DMS53 treated with DMSO at 0.1 percent for 48 hours (cell line): ENCODE data around the gene TAB3.
"Not testable (repeated sequence)": the region's sequence is repeated elsewhere in the genome, so short reads cannot be mapped to it uniquely, and the experiment has no call there.

ENCODE experiments used
- DNase-seq: peaks from one replicate; lab custom pipeline; 2025; ENCODE audit not compliant: unreplicated experiment; lab: John Stamatoyannopoulos, UW

TAB3 gene

GRCh38 chrX:30822068-30822681 lies 66.9 kb downstream of the TAB3 start:
- no peak for DNase-seq

- no peak for DNase-seq
Measured at GRCh38 chrX:30821116-30821515, 67.9 kb downstream of the TAB3 start.

- DNase-seq: no peak
Measured at GRCh38 chrX:30819080-30819479, 70.0 kb downstream of the TAB3 start.

GRCh38 chrX:30816079-30816478 lies 73.0 kb downstream of the TAB3 start:
- no peak for DNase-seq

- DNase-seq: no peak
Measured at GRCh38 chrX:30814978-30815377, 74.1 kb downstream of the TAB3 start.

GRCh38 chrX:30812326-30812725 lies 76.7 kb downstream of the TAB3 start:
- DNase-seq: no peak

- no peak for DNase-seq
Measured at GRCh38 chrX:30806187-30806728, 82.8 kb downstream of the TAB3 start.

GRCh38 chrX:30804462-30804861 lies 84.6 kb downstream of the TAB3 start:
- no peak for DNase-seq

GRCh38 chrX:30800901-30801300 lies 88.2 kb downstream of the TAB3 start:
- no peak for DNase-seq

GRCh38 chrX:30799327-30799726 lies 89.7 kb downstream of the TAB3 start:
- no peak for DNase-seq

- no peak for DNase-seq
Measured at GRCh38 chrX:30798810-30799209, 90.2 kb downstream of the TAB3 start.

GRCh38 chrX:30797301-30797700 lies 91.8 kb downstream of the TAB3 start:
- DNase-seq: not testable (repeated sequence)

- DNase-seq: no peak
Measured at GRCh38 chrX:30795981-30796958, 92.8 kb downstream of the TAB3 start.

- no peak for DNase-seq
Measured at GRCh38 chrX:30794497-30794896, 94.6 kb downstream of the TAB3 start.

- no peak for DNase-seq
Measured at GRCh38 chrX:30793767-30794103, 95.3 kb downstream of the TAB3 start.

- no peak for DNase-seq
Measured at GRCh38 chrX:30793075-30793766, 95.8 kb downstream of the TAB3 start.

GRCh38 chrX:30791296-30792278 lies 97.5 kb downstream of the TAB3 start:
- DNase-seq: no peak

- no peak for DNase-seq
Measured at GRCh38 chrX:30787012-30787411, 102.0 kb downstream of the TAB3 start.

GRCh38 chrX:30786374-30786773 lies 102.7 kb downstream of the TAB3 start:
- no peak for DNase-seq

- no peak for DNase-seq
Measured at GRCh38 chrX:30781711-30782444, 107.2 kb downstream of the TAB3 start.
